Glomerular visceral epithelial cell (primary cell): ENCODE measurements around the gene PAM.
"Not testable (repeated sequence)": the region's sequence is repeated elsewhere in the genome, so short reads cannot be mapped to it uniquely, and the experiment has no call there.

ENCODE experiments used
- DNase-seq: peaks from one replicate; pipeline ENCODE4 v3.0.0-alpha.2; 2016; ENCODE audit errors: extremely low spot score

Gene PAM

DNA sequence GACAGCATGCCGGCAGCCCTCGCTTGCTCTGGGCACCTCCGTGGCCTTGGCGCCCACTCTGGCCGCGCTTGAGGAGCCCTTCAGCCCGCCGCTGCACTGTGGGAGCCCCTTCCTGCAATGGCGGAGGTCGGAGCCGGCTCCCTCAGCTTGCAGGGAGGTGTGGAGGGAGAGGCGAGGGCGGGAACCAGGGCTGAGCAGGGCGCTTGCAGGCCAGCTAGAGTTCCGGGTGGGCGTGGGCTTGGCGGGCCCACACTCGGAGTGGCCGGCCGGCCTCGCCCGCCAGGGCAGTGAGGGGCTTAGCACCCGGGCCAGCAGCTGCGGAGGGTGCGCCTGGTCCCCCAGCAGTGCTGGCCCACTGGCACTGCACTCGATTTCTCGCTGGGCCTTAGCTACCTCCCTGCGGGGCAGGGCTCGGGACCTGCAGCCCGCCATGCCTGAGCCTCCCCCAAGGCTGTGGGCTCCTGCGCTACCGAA lies 3.2 kb upstream of the PAM start:
- not testable (repeated sequence) for DNase-seq

DNA sequence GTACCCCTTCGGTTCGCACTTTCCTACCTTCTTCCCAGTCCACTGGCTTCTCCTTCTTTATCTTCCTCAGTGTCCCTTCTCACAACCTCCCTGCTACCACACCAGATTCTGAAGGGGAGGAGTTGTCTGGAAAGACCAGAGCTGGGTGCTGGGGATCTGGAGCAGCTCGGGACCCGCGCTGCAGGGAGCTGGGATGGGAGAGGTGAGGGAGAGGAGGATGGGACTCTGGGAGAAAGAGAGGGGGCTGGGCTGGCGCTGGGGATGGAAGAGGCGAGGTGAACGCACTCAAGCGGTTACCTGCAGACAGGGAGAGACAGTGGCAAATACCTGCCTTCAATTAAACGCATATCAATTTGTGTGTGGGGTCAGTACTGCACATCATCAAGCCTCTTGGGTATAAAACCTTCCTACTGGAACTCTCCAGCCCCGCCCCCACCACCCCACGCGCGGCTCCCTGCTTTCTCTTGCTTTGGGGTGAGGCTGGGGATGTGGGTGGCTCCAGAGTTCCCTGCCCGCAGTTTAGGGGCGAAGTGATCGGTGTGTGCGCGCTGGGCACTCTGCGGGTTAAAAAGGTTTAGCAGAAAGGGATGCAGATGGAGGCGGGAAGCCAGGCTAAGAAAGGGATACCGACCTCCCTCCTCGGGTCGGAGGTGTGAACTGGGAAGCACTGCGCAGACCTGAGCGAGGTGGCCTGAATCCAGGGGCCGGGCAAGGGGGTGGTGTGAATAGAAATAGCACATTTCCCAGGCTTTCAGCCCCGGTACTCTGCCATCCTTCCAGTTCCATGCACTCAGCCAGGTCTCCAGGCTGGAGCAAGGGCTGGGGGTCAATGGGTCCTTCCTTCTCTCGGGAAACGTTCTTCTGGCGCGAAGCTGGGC lies 977 bp upstream of the PAM start:
- DNase-seq, result no peak

DNA sequence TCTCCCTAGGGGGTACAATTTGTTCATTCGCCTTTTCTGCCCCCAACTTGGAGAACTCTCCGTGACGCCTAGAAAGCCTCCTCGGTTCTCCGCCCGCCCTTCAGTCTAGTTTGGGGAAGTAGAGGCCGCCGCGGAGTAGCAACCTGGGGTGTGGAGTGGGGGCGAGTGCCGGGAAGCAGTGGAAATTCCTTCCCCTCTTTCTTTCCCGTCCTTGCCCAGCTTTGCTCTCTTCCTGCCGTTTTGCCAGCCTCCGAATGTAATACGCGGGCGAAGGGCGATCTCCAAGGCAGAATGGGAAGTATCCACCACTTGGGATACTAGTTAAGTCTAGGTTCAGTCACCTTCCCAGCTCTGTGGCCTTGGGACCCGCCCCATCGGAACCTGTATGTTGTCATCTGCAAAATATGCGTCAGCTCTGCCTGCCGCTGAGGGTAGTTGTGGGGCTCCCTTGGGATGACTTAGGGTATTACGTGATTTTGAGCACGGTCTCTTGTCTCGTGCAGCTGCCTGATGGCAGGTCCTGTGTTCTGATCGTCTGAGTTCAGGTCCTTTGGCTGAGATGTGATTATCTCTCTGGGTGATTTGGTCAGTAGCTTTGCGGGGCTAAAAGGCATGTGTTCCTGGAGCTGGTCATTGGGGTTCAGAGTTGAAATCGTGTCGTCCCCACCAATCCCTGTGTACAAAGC lies 724 bp downstream of the PAM start:
- DNase-seq, result peak; percentile 93

DNA sequence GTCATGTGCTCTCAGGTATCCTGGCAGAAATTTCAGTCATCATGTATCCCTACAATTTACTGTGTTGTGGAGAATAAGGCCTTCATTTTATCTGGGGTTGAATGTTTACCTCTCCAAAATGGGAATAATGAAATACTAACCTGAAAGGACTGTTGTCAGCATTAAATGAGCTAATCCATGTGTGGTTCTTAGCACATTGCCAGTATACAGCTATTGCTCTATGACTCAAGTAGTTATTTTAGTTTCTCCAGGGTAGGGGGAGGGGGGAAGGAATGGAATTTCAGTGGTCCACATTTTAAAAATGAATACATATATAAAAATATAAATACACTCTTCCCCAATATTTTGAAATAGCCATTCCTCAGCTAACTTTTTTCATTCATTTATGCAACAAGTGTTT lies 3.5 kb downstream of the PAM start:
- DNase-seq, result no peak

DNA sequence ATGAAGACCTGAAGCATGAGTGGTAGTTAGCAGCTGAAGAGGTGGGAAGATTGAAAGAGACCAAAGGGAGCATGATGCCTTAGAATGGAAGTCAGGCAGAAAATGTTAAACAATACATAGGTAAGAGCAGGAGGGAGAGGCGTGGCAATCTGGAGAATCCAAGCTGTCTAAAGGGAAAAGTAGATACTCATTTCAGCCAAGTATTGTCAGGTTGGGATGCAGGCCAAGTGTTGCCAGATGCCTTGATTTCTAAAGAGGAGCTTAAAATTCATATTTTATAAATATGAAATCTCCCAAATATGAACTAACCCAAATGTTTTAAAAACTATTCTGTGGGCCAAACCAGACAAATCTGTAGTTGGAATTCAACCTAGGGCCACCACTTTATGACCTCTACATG lies 4.2 kb downstream of the PAM start:
- no peak for DNase-seq

DNA sequence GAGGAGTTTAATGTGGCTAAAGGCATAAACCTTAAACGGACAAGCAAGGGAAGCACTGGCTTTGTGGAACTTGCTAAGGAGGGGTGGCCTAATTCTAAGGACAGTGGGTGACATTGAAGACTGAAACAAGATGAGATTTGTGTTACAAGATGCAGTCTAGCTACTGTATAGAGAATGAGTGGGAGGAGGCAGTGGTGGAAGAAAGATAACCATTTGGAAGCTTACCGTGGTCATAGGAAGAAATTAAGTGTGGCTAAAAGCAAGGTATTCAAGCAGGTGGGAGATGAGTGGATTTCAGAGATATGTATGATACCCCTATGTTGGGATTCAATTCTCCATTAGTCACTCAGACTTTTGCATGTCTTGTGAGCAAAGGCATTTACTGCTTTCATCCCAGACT lies 4.6 kb downstream of the PAM start:
- no peak for DNase-seq

DNA sequence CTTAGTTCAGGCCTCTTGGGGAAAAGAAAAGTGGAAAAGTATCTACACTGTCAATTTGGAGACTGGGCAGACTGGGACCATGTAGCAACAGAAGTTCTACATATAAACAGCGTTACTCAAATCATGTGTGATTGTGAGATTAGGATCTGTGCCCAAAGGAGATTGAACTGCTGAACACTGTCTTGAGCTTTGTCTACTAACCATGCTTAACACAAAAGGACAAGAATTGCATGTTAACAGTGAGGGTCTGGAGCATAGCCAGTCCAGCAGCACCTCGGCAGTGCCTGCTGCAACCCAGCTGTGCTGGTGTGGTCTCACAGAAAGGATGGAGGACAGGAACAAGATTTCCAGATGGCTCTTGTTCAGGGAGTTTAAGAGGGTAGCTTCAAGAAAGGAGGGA lies 5.7 kb downstream of the PAM start:
- no peak for DNase-seq

DNA sequence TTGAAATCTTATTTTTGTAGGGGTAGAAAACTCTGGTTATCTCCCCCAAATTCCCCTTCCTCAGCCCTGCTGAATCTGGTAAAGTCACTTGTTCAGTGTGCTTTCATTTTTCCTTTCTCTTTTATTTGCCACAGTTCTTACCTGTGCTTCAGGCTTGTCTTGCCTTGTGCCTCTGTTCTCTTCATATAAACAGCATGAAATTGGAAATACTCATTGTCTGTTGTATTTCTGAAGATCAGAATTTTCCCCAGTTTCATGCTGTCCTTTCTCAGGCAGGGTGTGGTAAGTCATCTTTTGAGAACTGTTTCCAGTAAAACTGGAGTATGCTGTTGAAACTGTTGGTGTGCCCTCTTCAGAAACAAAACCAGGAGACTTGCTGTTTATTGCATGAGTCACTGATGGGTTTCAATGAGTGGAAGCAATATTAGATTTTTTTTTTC lies 7.0 kb downstream of the PAM start:
- DNase-seq, result peak; percentile 42

DNA sequence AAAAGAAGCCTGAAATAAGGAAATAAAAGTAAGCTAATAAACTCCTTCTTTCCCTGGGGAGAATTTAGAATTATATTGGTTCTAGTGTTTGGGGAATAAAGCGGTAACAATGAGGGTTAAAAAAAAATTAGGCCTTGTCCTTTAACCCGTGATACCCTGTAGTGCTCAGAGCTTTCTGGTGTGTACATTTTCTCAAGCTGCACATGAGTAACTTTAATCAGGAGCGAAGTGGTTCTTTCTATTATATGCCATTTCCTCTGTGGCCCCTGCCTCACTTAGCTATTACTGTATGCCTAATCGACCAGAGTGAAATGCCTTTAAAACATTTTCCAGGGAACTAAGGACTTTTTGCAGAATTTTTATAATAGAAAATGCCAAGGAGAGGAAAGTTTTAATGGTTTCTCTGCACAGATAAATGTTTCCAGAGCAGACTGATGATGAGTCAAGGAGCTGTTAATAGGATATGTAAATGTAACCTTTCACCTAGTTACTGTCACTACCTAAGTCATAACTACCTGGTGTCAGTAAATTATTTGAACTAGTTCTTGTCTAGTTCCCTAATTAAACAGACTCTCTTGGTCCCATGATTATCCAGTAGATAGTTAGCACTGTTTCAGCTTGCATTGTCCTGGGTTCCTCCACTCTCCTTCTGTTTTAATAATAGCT lies 7.6 kb downstream of the PAM start:
- DNase-seq, result no peak

DNA sequence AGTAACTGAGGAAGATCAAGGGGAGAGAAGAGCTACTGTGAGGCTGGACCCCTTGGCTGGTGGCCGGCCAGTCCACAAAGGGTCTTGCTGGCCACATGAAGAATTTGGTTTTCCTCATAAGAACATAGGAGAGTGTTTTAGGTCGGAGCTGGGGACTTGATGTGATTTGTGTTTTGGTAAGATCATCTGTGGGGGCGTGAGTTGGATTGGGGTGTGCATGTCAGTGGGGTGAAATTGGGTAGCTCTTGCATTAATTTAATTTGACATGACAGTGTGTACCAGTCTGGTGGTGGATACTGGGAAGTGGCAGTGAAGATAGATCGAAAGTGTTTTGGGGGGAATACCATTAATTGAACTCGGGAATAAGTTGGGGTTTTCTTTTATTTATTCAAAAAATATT lies 8.6 kb downstream of the PAM start:
- no peak for DNase-seq

DNA sequence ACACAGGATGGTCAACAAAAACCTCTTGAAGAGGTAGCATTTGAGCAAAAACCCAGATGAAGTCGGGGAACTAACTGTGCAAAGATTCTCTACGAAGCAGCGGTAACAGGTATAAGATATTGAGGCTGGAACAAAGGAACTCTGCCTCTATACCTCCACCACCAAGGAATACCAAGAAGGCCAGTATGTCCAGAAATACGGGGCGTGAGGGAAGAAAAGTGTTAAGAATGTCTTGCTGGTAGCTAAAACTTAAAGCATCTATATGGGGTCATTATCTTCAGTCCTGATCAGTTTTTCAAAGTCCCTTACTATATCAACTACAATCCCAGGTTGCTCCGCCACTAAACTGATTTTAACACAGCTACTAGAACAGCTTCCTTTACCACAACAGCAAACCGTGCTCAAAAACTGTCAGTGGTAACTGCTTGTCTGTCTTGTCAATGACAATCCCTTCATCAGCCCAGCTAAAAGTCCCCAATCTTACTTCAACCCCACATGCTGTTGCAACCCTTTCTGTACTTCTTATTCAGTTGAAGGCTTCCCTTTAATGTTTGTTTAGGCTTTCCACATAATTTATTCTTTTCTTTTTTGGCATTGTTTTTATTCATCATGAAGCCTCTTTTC lies 9.4 kb downstream of the PAM start:
- no peak for DNase-seq

DNA sequence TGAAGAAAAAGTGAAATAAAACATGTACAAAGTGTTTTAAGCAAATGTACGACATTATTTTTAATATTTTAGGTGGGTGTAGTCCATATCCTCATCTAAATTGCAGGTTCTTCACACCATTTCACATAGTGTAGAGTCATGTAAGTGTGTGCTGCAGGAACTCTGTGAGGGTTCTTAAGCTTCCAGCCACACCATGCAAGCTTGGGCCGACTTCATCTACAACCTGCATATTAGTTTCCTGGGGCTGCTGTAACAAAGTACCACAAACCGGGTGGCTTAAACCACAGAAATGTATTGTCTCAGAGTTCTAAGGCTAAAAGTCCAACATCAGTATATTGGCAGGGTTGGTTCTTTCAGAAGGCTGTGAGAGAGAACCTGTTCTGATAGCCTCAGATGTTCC lies 10.2 kb downstream of the PAM start:
- DNase-seq, result no peak

DNA sequence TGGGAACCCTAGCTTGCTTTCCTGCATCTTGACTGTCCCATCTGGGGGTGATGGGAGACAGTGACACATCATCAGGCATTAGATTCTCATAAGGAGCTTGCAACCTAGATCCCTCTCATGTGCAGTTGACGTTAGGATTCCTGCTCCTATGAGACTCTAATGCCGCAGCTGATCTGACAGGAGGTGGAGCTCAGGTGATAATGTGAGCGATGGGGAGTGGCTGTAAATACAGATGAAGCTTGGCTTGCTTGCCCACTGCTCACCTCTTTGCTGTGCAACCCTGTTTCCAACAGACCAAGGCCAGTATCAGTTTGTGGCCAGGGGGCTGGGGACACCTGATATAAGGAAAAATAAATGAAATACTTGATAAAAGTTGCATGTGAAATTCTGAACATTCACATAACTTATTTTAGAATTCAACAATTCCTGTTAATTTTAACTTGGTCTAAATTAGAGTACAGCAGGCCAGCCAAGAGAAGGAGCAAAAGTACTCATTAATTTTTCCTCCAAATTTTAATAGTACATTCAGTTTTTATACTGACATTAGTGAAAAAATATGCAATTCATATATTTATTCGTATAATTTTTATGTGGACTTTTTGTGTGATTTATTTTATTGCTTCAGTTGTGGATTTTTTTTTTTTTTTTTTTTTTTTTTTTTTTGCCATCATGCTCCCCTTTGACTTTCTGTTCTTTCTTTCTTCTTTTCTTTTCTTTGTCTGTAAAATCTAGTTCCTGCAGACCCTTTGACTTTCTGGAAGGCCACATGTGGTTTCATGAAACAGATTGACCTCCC lies 11.4 kb downstream of the PAM start:
- no peak for DNase-seq

DNA sequence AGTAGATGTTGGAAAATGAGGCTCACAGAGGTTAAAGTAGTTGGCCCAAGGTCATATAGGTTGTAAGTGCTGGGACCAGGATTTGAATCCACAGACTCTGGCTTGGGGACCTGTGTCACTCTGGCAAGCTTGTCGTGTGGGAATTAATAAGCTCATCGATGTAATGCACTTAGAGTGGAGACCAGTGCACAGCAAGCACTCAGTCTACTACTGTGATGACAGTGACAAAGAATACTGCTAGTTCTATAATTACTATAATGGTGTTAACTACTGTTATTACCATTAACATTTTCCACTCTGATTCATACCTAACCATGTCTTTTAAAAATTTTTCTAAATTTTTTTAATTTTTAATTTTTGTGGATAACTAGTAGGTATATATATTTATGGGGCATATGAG lies 12.8 kb downstream of the PAM start:
- no peak for DNase-seq

DNA sequence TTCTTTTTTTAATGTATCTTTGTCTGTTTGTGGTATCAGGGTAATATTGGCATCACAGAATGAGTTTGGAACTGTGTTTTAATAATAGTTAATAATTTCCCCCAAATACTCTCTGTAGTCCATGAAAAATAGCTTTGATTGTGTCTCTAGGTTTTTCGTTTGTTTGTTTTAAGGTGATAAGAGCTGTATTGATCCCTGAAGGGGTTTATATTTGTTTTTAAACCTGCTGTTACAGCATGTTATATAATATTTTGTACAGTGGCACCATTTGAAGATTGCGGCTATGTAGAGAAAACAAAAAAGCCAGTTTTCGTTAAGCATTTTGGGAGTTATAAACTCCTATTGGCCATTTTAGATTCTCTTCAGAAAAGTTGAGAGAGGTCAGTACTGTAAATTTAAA lies 15.7 kb downstream of the PAM start:
- DNase-seq, result no peak

DNA sequence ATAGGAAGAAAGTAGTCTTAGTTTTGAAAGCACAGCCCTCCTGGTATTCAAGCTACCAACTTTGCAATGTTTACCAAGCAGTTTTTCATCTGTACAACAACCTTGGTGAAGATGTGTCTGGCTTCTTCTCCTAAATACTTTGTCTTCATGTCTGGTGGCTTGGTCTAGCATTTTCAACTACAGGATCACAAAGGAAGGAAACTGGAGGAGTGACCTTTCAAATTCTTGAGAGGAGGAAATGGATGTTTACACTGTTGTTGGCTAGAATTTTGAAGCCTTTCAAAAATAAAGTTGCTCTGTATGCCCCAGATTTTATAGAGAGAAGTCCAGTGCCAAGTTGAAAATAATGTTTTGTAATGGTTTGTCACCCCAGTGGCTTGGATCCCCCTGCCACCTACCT lies 16.3 kb downstream of the PAM start:
- no peak for DNase-seq

DNA sequence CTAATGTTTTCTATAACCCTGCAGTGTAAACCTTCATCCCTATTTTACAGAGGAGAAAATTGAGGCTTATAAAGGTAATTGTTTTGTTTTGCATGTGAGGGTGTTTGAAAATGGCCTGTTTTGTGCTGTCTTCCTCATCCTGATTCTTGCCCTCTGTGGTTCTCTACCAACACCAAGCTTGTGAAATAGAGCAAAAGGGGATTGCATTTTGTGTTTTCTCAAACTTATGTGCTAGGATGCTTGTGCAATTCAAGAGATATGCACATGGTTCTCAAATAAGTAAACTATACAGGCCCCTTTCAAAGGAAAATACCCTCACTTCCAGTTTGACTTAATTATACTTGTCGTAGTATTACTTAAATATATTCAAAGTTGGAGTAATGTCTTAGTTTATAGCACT lies 17.2 kb downstream of the PAM start:
- no peak for DNase-seq

DNA sequence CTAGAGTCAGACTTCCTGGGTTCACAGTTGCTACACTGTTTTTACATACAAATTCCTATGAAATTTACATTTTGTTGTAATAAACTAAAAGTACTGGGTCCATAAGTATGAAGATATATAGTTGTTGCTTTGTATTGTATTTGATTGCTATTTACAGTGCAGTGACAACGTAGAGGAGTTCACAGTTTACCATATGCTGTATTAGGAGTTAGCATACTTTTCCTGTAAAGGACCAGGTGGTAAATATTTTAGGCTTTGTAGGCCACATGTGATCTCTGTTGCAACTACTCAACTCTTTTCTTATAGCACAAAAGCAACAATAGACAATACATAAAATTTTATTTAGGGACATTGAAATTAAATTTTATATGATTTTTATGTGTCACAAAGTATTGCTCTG lies 18.0 kb downstream of the PAM start:
- no peak for DNase-seq

DNA sequence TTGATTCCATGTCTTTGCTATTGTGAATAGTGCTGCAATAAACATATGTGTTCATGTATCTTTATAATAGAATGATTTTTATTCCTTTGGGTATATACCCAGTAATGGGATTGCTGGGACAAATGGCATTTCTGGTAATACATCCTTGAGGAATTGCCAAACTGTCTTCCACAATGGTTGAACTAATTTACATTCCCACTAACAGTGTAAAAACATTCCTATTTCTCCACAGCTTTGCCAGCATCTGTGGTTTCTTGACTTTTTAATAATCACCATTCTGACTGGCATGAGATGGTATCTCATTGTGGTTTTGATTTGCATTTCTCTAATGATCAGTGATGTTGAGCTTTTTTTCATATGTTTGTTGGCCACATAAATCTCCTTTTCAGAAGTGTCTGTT lies 20.7 kb downstream of the PAM start:
- not testable (repeated sequence) for DNase-seq

DNA sequence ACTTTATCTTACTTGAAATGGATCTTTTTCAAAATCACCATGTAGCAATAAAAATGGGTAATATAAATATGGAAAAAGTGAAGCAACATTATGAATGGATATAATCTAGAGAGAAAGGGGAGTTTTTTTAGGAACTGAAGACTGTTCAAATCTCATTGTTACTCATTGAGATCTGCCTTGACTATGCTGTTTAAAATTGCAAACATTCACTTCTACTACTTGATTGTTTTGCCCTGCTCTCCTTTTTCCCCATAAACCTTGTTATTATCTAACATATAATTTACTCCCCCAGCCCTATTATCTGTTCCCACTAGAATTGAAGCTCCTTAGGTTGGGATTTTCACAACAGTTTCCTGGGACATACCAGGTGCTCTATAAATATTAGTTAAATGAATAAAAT lies 22.0 kb downstream of the PAM start:
- no peak for DNase-seq

DNA sequence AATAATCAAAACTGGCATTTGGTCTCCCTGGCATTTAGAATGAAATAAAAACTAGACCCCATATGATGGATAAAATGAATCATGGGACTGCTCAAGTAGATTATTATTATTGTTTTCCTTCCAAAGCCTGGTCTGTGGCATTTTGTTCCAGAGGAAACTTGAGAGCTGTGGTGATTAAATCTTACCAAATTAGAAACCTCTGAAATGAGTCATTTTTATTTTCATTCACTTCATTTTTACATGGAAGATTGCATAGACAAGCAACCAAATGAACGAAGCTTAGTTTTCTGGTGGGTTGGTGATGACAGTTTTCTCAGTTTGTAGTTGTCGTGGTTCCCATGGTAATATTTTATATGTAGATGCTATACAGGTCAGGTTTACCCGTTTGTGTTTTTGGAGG lies 23.4 kb downstream of the PAM start:
- DNase-seq, result peak; percentile 39
